HFFc6 (cell line): ENCODE results near the gene SLC37A3. TPM values are rescaled to one million over a fixed set of nuclear protein-coding genes. Genes with fewer than 3 reads are reported as not detected.

Source experiments
- DNase-seq: peaks from one replicate; pipeline ENCODE4 v3.0.0-alpha.2; 2018
- H3K27ac Mint-ChIP-seq: 2 replicates; pipeline ENCODE4 v1.8.0; 2020; ENCODE audit warnings: mild to moderate bottlenecking, mixed read lengths
- H3K27me3 Mint-ChIP-seq: 2 replicates; pipeline ENCODE4 v1.8.0; 2021; ENCODE audit warnings: mild to moderate bottlenecking, moderate library complexity, mixed read lengths; ENCODE audit not compliant: insufficient read depth
- H3K36me3 Mint-ChIP-seq: 2 replicates; pipeline ENCODE4 v1.8.0; 2021; ENCODE audit warnings: low read depth, mixed read lengths
- H3K4me1 Mint-ChIP-seq: 2 replicates; pipeline ENCODE4 v1.8.0; 2020; ENCODE audit warnings: low read depth, mixed read lengths
- H3K4me3 Mint-ChIP-seq: 2 replicates; pipeline ENCODE4 v1.8.0; 2020; ENCODE audit warnings: mild to moderate bottlenecking, moderate library complexity, mixed read lengths
- H3K9me3 Mint-ChIP-seq: 2 replicates; pipeline ENCODE4 v1.8.0; 2020; ENCODE audit warnings: mild to moderate bottlenecking, mixed read lengths
- CTCF ChIP-seq: fragments of 200-600 bp; sonication (generic); IDR thresholded peaks from 2 replicates; pipeline ENCODE4 v1.5.0; 2021; ENCODE audit warnings: antibody characterized with exemption, mild to moderate bottlenecking
- total RNA-seq, 6 experiments: library from RNA; stranded (reverse); fragmentation: NEBNext Ultra II Directional; extraction: Animal tissue kit (Norgen Biotek cat#: 25700); gene quantifications; 2 replicates in 1 of 6; 3 replicates in 5 of 6; pipeline ENCODE4 v1.2.3, GENCODE V29; 2021

SLC37A3 gene
- total RNA-seq, 6 experiments from 2014 or later, result 26.3 to 32.8 (median 27.1) TPM

DNA sequence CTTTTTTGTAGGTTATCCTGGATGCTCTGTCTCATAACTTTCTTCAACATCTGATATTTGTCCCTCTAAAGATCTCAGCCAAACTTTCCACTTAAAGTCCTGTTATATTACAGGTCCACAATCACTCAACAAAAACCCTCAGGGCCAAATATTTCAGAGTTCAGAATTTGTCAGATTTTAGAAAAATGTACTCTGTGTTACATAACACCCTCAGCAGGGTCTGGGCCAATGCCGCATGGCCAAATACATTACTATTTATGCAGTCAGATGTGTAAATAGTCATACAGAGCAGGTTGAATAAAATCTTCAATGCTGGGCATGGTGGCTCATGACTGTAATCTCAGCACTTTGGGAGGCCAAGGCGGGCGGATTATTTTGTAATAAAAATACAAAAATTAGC, 17.0 kb upstream of the SLC37A3 start:
- Mint-ChIP-seq H3K27me3 (peaks cover 48% of the 10 kb centered on the region), H3K36me3 (no peaks in the 10 kb centered on the region), H3K4me1 (no peaks in the 10 kb centered on the region), H3K9me3 (no peaks in the 10 kb centered on the region), H3K4me3 (no peak overlapping the region), H3K27ac (no peak overlapping the region)
- DNase-seq, result no peak
- no peak for TF ChIP-seq CTCF

DNA sequence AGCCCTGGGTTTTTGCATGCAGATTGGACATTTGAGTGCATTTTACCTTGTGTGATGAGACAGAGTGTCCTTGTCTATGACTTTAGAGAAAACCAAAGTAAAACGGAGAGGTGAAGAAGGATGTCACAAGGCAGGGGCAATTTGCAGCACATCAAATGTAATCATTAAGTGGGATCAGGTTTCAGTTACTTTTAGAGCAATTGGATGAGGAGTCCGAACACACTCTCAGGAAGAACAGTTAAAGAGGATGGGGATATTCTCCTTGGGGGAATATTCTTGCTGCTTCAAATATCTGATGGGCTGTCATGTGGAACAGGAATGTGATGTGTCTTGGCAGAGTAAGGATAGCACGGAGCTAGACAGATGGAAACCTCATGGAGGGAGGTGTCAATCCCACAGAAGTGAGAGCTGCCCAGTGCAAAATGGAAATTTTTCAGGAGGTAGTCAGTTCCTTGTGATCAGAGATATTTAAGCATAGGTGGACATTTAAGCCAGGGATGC, 6.3 kb upstream of the SLC37A3 start:
- Mint-ChIP-seq H3K4me3 (no peak overlapping the region), H3K36me3 (no peaks in the 10 kb centered on the region), H3K4me1 (peaks cover 18% of the 10 kb centered on the region), H3K9me3 (no peaks in the 10 kb centered on the region), H3K27ac (no peak overlapping the region), H3K27me3 (peaks cover 23% of the 10 kb centered on the region)
- no peak for TF ChIP-seq CTCF
- no peak for DNase-seq

GRCh38 chr7:140403878-140404564, 5.7 kb upstream of the SLC37A3 start, which contains the start of gene RAB19:
Gene RAB19 (plus strand): TSS chr7:140404058. CDS start chr7:140407647, 3,589 bp downstream.
- Mint-ChIP-seq H3K27me3 (peaks cover 23% of the 10 kb centered on the region), H3K27ac (no peak within 1 kb of the TSS)
- no peak for DNase-seq

GRCh38 chr7:140402178-140402835, 4.0 kb upstream of the SLC37A3 start:
- TF ChIP-seq CTCF, result no peak
- Mint-ChIP-seq H3K4me3 (no peak overlapping the region), H3K27ac (no peak overlapping the region), H3K27me3 (peaks cover 19% of the 10 kb centered on the region), H3K36me3 (no peaks in the 10 kb centered on the region), H3K4me1 (peaks cover 24% of the 10 kb centered on the region), H3K9me3 (no peaks in the 10 kb centered on the region)
- peak; percentile 58 for DNase-seq

More at GRCh38 chr7:140403878-140404564, 5.7 kb upstream of the SLC37A3 start, which contains the start of gene RAB19:
- H3K36me3 Mint-ChIP-seq, result no peaks in the 10 kb centered on the region
- TF ChIP-seq CTCF, result no peak
- H3K9me3 Mint-ChIP-seq, result no peaks in the 10 kb centered on the region
- no peak within 1 kb of the TSS for H3K4me3 Mint-ChIP-seq
- H3K4me1 Mint-ChIP-seq, result peaks cover 18% of the 10 kb centered on the region

GRCh38 chr7:140400381-140400780, 2.1 kb upstream of the SLC37A3 start:
- peaks cover 34% of the 10 kb centered on the region for H3K4me1 Mint-ChIP-seq
- no peak overlapping the region for H3K27ac Mint-ChIP-seq
- no peak for TF ChIP-seq CTCF
- no peak overlapping the region for H3K4me3 Mint-ChIP-seq
- DNase-seq, result no peak
- H3K27me3 Mint-ChIP-seq, result peaks cover 18% of the 10 kb centered on the region
- H3K36me3 Mint-ChIP-seq, result no peaks in the 10 kb centered on the region
- no peaks in the 10 kb centered on the region for H3K9me3 Mint-ChIP-seq
